Keratinocyte (primary cell): ENCODE results near the gene PLEKHG2. TPM values are rescaled to one million over a fixed set of nuclear protein-coding genes. Genes with fewer than 3 reads are reported as not detected.

ENCODE experiments used
- DNase-seq: peaks from one replicate; pipeline ENCODE4 v3.0.0-alpha.2; 2011; ENCODE audit warnings: low read depth, missing footprints, low spot score
- FAIRE-seq: peaks from 2 replicates; lab custom pipeline; 2011; peaks lifted over from hg19 to GRCh38; lab: Jason Lieb, UNC
- H2AFZ ChIP-seq: 2 replicates; pipeline ENCODE4 v1.6.0; 2012; ENCODE audit warnings: low read length, control low read depth, inconsistent platforms; ENCODE audit not compliant: control insufficient read depth
- H3K27ac ChIP-seq: 2 replicates; pipeline ENCODE4 v1.5.1; 2011; ENCODE audit warnings: low read length; ENCODE audit not compliant: control insufficient read depth, insufficient read depth
- H3K27me3 ChIP-seq: 3 replicates; pipeline ENCODE4 v1.6.0; 2011; ENCODE audit warnings: low read length; ENCODE audit not compliant: control insufficient read depth, insufficient read depth; ENCODE audit errors: extremely low read depth
- H3K36me3 ChIP-seq, 2 experiments: 2 replicates in 1 of 2; 3 replicates in 1 of 2; pipeline ENCODE4 v1.5.1; 2011; ENCODE audit warnings: low read length in 2 of 2, mild to moderate bottlenecking in 1 of 2; ENCODE audit not compliant: control insufficient read depth in 2 of 2, insufficient read depth in 2 of 2; ENCODE audit errors: extremely low read depth in 1 of 2
- H3K4me1 ChIP-seq: 3 replicates; pipeline ENCODE4 v1.5.1; 2011; ENCODE audit warnings: low read length; ENCODE audit not compliant: control insufficient read depth, insufficient read depth; ENCODE audit errors: extremely low read depth
- H3K4me2 ChIP-seq: 3 replicates; pipeline ENCODE4 v1.6.0; 2011; ENCODE audit warnings: low read depth, low read length; ENCODE audit not compliant: control insufficient read depth, insufficient read depth; ENCODE audit errors: extremely low read depth
- H3K4me3 ChIP-seq, 3 experiments: fragments of 200-600 bp in 1 of 3; sonication (generic) in 1 of 3; 2 replicates in 2 of 3; 3 replicates in 1 of 3; pipeline ENCODE4 v1.5.1; 2011 to 2016; ENCODE audit warnings: low read length in 3 of 3, mild to moderate bottlenecking in 3 of 3, control low read depth in 2 of 3, inconsistent platforms in 1 of 3, low read depth in 1 of 3, mixed read lengths in 1 of 3, mixed run types in 1 of 3, moderate library complexity in 1 of 3; ENCODE audit not compliant: control insufficient read depth in 2 of 3, insufficient read depth in 2 of 3; ENCODE audit errors: extremely low read depth in 1 of 3
- H3K79me2 ChIP-seq: 2 replicates; pipeline ENCODE4 v1.6.0; 2012; ENCODE audit warnings: low read length; ENCODE audit not compliant: control insufficient read depth, insufficient read depth
- H3K9ac ChIP-seq: 3 replicates; pipeline ENCODE4 v1.6.0; 2011; ENCODE audit warnings: low read length; ENCODE audit not compliant: control insufficient read depth, insufficient read depth; ENCODE audit errors: extremely low read depth
- H3K9me1 ChIP-seq: 3 replicates; pipeline ENCODE4 v1.6.0; 2011; ENCODE audit warnings: low read length; ENCODE audit not compliant: control insufficient read depth, insufficient read depth; ENCODE audit errors: extremely low read depth
- H3K9me3 ChIP-seq: 2 replicates; pipeline ENCODE4 v1.5.1; 2012; ENCODE audit warnings: low read depth, low read length; ENCODE audit not compliant: control insufficient read depth
- H4K20me1 ChIP-seq: 3 replicates; pipeline ENCODE4 v1.6.0; 2011; ENCODE audit warnings: low read length; ENCODE audit not compliant: control insufficient read depth, insufficient read depth; ENCODE audit errors: extremely low read depth
- EZH2 ChIP-seq: IDR thresholded peaks from one replicate; pipeline ENCODE4 v1.6.1; 2012; ENCODE audit warnings: inconsistent platforms, mild to moderate bottlenecking, low read length, moderate library complexity
- dilution Hi-C: fragments of 300-500 bp; cut with MboI; formaldehyde crosslinking; loops from one replicate; pipeline ENCODE4 v1.7.0; 2020; ENCODE audit warnings: low sequenced_read_pairs; ENCODE audit not compliant: extremely low pct_ligation_motif_present
- polyA plus RNA-seq, 5 experiments: library from polyadenylated mRNA; depleted of rRNA in 3 of 5; stranded (reverse) in 3 of 5; stranded (forward) in 1 of 5; unstranded in 1 of 5; fragments of >200 nt; gene quantifications; 1 replicate in 1 of 5; 2 replicates in 3 of 5; 3 replicates in 1 of 5; pipeline versions ENCODE4 v1.2.1 to v1.2.3, GENCODE V29; 2011 to 2012; ENCODE audit warnings: missing spikeins in 2 of 5, low read depth in 1 of 5, low replicate concordance in 1 of 5
- TF ChIP-seq, protein P1 (sequence below), 3 experiments: IDR thresholded peaks in 1 of 3; conservative IDR thresholded peaks in 1 of 3; optimal IDR thresholded peaks in 1 of 3; 2 replicates in 2 of 3; 3 replicates in 1 of 3; pipeline versions ENCODE3 to v1.5.1; 2011; ENCODE audit warnings: low read length in 3 of 3, mild to moderate bottlenecking in 3 of 3, moderate library complexity in 2 of 3, control low read depth in 1 of 3, inconsistent platforms in 1 of 3; ENCODE audit not compliant: insufficient read depth in 2 of 3; ENCODE audit errors: extremely low read depth in 1 of 3

Gene PLEKHG2
- polyA plus RNA-seq, 1 donor (not counting 4 experiments of a cell fraction or from before 2014, with no cell fraction given), result 5.2 TPM

DNA sequence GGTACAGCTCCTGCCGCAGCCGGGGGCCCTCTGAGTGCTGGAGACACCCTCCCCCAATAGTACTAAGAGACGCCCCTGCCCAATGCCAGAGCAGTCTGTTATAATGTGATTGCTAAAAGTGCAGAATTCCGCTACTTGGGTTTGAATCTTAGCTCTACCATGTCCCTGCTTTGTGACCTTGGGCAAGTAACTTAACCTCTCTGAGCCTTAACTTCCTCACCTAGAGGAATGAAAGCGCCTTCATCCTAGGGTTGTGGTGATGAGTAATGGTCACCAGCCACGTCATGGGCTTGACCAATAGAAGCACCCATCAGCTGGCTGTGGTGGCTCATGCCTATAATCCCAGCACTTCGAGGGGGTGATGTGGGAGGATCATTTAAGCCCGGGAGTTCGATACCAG, 6.5 kb downstream of the PLEKHG2 start:
- DNase-seq, result no peak
- no peak overlapping the region for H2AFZ ChIP-seq
- FAIRE-seq, result no peak
- H3K36me3 ChIP-seq, result peaks cover 7 to 14% of the 10 kb centered on the region in 2 experiments
- TF ChIP-seq, protein P1, sequence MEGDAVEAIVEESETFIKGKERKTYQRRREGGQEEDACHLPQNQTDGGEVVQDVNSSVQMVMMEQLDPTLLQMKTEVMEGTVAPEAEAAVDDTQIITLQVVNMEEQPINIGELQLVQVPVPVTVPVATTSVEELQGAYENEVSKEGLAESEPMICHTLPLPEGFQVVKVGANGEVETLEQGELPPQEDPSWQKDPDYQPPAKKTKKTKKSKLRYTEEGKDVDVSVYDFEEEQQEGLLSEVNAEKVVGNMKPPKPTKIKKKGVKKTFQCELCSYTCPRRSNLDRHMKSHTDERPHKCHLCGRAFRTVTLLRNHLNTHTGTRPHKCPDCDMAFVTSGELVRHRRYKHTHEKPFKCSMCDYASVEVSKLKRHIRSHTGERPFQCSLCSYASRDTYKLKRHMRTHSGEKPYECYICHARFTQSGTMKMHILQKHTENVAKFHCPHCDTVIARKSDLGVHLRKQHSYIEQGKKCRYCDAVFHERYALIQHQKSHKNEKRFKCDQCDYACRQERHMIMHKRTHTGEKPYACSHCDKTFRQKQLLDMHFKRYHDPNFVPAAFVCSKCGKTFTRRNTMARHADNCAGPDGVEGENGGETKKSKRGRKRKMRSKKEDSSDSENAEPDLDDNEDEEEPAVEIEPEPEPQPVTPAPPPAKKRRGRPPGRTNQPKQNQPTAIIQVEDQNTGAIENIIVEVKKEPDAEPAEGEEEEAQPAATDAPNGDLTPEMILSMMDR (optimal IDR thresholded peaks at IDR 0.05 in 1 of 3, IDR thresholded peaks at IDR 0.05 in 1 of 3, conservative IDR thresholded peaks at IDR 0.05 in 1 of 3; ENCODE audit: extremely low read depth in 1 of 3, insufficient read depth in 2 of 3, low read length in 3 of 3), result no peak
- no peak for TF ChIP-seq EZH2
- no peaks in the 10 kb centered on the region for H4K20me1 ChIP-seq
- H3K4me2 ChIP-seq, result no peak overlapping the region
- H3K4me3 ChIP-seq, result no peak overlapping the region
- H3K4me1 ChIP-seq, result peaks cover 2% of the 10 kb centered on the region
- H3K27me3 ChIP-seq, result no peaks in the 10 kb centered on the region
- no peaks in the 10 kb centered on the region for H3K9me3 ChIP-seq
- H3K27ac ChIP-seq, result no peak overlapping the region
- no peaks in the 10 kb centered on the region for H3K9me1 ChIP-seq
- H3K79me2 ChIP-seq, result peaks cover under 1% of the 10 kb centered on the region
- H3K9ac ChIP-seq, result no peak overlapping the region
- dilution Hi-C loops, result no loop called here

DNA sequence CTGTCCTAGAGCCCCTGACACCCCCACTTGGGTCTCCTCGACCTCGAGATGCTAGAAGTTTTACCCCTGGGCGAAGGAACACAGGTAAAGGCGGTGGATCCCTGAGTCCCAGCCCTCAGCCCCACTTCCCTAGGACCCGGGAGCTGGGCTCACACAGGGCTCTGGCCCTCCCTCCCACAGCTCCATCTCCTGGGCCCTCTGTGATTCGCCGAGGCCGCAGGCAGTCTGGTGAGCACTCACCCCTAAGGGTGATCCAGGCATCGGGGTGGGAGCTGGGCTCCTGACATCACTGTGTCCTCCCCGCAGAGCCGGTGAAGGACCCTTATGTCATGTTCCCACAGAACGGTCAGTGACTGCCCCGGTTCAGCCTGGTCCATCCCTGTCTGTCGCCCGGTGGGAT, 8.3 kb downstream of the PLEKHG2 start:
- DNase-seq (no peak), FAIRE-seq (no peak)
- Histone ChIP-seq H3K9me1 (no peaks in the 10 kb centered on the region), H4K20me1 (no peaks in the 10 kb centered on the region), H3K4me1 (no peaks in the 10 kb centered on the region), H3K9ac (no peak overlapping the region), H3K27ac (no peak overlapping the region), H3K9me3 (no peaks in the 10 kb centered on the region), H3K4me3 (no peak overlapping the region), H2AFZ (no peak overlapping the region), H3K79me2 (no peaks in the 10 kb centered on the region), H3K4me2 (no peak overlapping the region), H3K27me3 (no peaks in the 10 kb centered on the region), H3K36me3 (peaks cover 8 to 14% of the 10 kb centered on the region in 2 experiments)
- dilution Hi-C loops, result no loop called here
- TF ChIP-seq EZH2, result no peak
- TF ChIP-seq, protein P1 (optimal IDR thresholded peaks at IDR 0.05 in 1 of 3, IDR thresholded peaks at IDR 0.05 in 1 of 3, conservative IDR thresholded peaks at IDR 0.05 in 1 of 3; ENCODE audit: extremely low read depth in 1 of 3, insufficient read depth in 2 of 3, low read length in 3 of 3), result no peak
